Ovary (tissue), 3 donors: ENCODE data around the gene THOC7.

ENCODE experiments used
- CTCF ChIP-seq, 3 donors: fragments of 450-650 bp in 2 of 3; fragments of 200-600 bp in 1 of 3; IDR thresholded peaks; one replicate each; pipeline versions ENCODE4 v1.5.1 to v1.8.0; 2016 to 2022; ENCODE audit warnings: antibody characterized with exemption in 3 of 3, mild to moderate bottlenecking in 1 of 3
- EP300 ChIP-seq: sonication (generic); formaldehyde crosslinking; IDR thresholded peaks from one replicate; pipeline ENCODE4 v1.6.1; 2017; ENCODE audit warnings: antibody characterized with exemption
- POLR2A ChIP-seq: fragments of 450-650 bp; IDR thresholded peaks from one replicate; pipeline ENCODE4 v1.6.1; 2017; ENCODE audit warnings: antibody characterized with exemption, mild to moderate bottlenecking, moderate library complexity
- donor health status: DM: no; HTN: no; CAD: no.

GRCh38 chr3:63863150-63864007 is at the start of gene THOC7, which contains the start of gene ATXN7:
- no peak for TF ChIP-seq CTCF (IDR thresholded peaks at IDR 0.05)
- no peak for TF ChIP-seq POLR2A
- TF ChIP-seq EP300: no peak
